WTC11 (cell line): Measurements from ENCODE around the gene ZNF532. TPM values are rescaled to one million over a fixed set of nuclear protein-coding genes. Genes with fewer than 3 reads are reported as not detected.

Experiments
- ATAC-seq: fragments of 200-7000 bp; cut with Tn5 transposase; 2 replicates; pipeline ENCODE4 v1.10.0; 2021; ENCODE audit warnings: mild to moderate bottlenecking, moderate library complexity
- CTCF ChIA-PET: fragments of 300-600 bp; sonication (Branson Sonifier 250); formaldehyde crosslinking; loops from one replicate; lab custom pipeline; 2021; ENCODE audit warnings: antibody characterized with exemption; lab: Charles Lee
- POLR2A ChIA-PET: fragments of 350-600 bp; sonication (Branson Sonifier 250); formaldehyde crosslinking; loops from one replicate; lab custom pipeline; 2021; ENCODE audit warnings: antibody characterized with exemption; lab: Charles Lee
- DNase-seq: peaks from one replicate; pipeline ENCODE4 v3.0.0; 2021; ENCODE audit warnings: low spot score
- H3K27ac Mint-ChIP-seq: 2 replicates; pipeline ENCODE4 v1.8.0; 2021; ENCODE audit warnings: mixed read lengths
- H3K27me3 Mint-ChIP-seq: 2 replicates; pipeline ENCODE4 v1.8.0; 2021; ENCODE audit warnings: low read depth, mild to moderate bottlenecking, moderate library complexity, mixed read lengths
- H3K36me3 Mint-ChIP-seq: 2 replicates; pipeline ENCODE4 v1.8.0; 2021; ENCODE audit warnings: mixed read lengths
- H3K4me1 Mint-ChIP-seq: 2 replicates; pipeline ENCODE4 v1.8.0; 2022; ENCODE audit warnings: mixed read lengths
- H3K4me3 Mint-ChIP-seq: 2 replicates; pipeline ENCODE4 v1.8.0; 2021; ENCODE audit warnings: mild to moderate bottlenecking, moderate library complexity, mixed read lengths
- H3K9me3 Mint-ChIP-seq: 2 replicates; pipeline ENCODE4 v1.8.0; 2021; ENCODE audit warnings: mixed read lengths
- KAT7 ChIP-seq: sonication (generic); formaldehyde crosslinking; IDR thresholded peaks from 2 replicates; pipeline ENCODE4 v1.8.1; 2023; ENCODE audit warnings: missing genetic modification reagents, mild to moderate bottlenecking, borderline replicate concordance
- NFATC4 ChIP-seq: fragments of 250-450 bp; sonication (Bioruptor Pico); IDR thresholded peaks from 2 replicates; pipeline ENCODE4 v1.9.0; 2021; ENCODE audit warnings: mild to moderate bottlenecking
- NR1H2 ChIP-seq: sonication (generic); formaldehyde crosslinking; IDR thresholded peaks from 2 replicates; pipeline ENCODE4 v1.9.0; 2021; ENCODE audit warnings: mild to moderate bottlenecking, moderate library complexity, missing genetic modification reagents
- NR2C2 ChIP-seq: sonication (generic); formaldehyde crosslinking; IDR thresholded peaks from 2 replicates; pipeline ENCODE4 v1.8.0; 2022; ENCODE audit warnings: mild to moderate bottlenecking, missing genetic modification reagents
- PRRX2 ChIP-seq: fragments of 250-450 bp; sonication (Bioruptor Pico); IDR thresholded peaks from 2 replicates; pipeline ENCODE4 v1.8.0; 2021; ENCODE audit warnings: mild to moderate bottlenecking
- SOX15 ChIP-seq: fragments of 250-450 bp; sonication (Bioruptor Pico); IDR thresholded peaks from 2 replicates; pipeline ENCODE4 v1.9.0; 2021; ENCODE audit warnings: mild to moderate bottlenecking
- STAT6 ChIP-seq: sonication (generic); formaldehyde crosslinking; conservative IDR thresholded peaks from 2 replicates; pipeline ENCODE4 v1.8.1; 2023; ENCODE audit warnings: mild to moderate bottlenecking, low read depth, missing genetic modification reagents, moderate library complexity
- TCF7 ChIP-seq: sonication (generic); formaldehyde crosslinking; IDR thresholded peaks from 2 replicates; pipeline ENCODE4 v1.8.0; 2022; ENCODE audit warnings: mild to moderate bottlenecking, low read depth, missing genetic modification reagents, moderate library complexity
- ZNF263 ChIP-seq: sonication (generic); formaldehyde crosslinking; IDR thresholded peaks from 2 replicates; pipeline ENCODE4 v1.8.1; 2022; ENCODE audit warnings: low read depth, mild to moderate bottlenecking, moderate library complexity, missing genetic modification reagents
- ZNF281 ChIP-seq: sonication (generic); formaldehyde crosslinking; IDR thresholded peaks from 2 replicates; pipeline ENCODE4 v1.8.0; 2023; ENCODE audit warnings: mild to moderate bottlenecking, missing genetic modification reagents
- ZNF512 ChIP-seq: sonication (generic); formaldehyde crosslinking; IDR thresholded peaks from 2 replicates; pipeline ENCODE4 v1.8.1; 2022; ENCODE audit warnings: missing genetic modification reagents, borderline replicate concordance
- total RNA-seq: library from RNA; stranded (reverse); gene quantifications from 3 replicates; pipeline ENCODE4 v1.2.3, GENCODE V29; 2021
- TF ChIP-seq, protein P1 (sequence below): sonication (generic); formaldehyde crosslinking; IDR thresholded peaks from 2 replicates; pipeline ENCODE4 v1.8.1; 2023; ENCODE audit warnings: mild to moderate bottlenecking, moderate library complexity, missing genetic modification reagents
- TF ChIP-seq, protein P2 (sequence below): fragments of 250-450 bp; sonication (Bioruptor Pico); IDR thresholded peaks from 2 replicates; pipeline ENCODE4 v1.8.0; 2021; ENCODE audit warnings: mild to moderate bottlenecking
- TF ChIP-seq, protein P3 (sequence below): fragments of 250-450 bp; sonication (Bioruptor Pico); IDR thresholded peaks from 2 replicates; pipeline ENCODE4 v2.1.2; 2022; ENCODE audit warnings: mild to moderate bottlenecking, moderate library complexity
- TF ChIP-seq, protein P4 (sequence below): sonication (generic); formaldehyde crosslinking; IDR thresholded peaks from 2 replicates; pipeline ENCODE4 v1.8.0; 2022; ENCODE audit warnings: mild to moderate bottlenecking, missing genetic modification reagents
- TF ChIP-seq, protein P5 (sequence below): sonication (generic); formaldehyde crosslinking; IDR thresholded peaks from 2 replicates; pipeline ENCODE4 v1.8.0; 2022; ENCODE audit warnings: missing genetic modification reagents

ZNF532 gene
- total RNA-seq, 1 experiment from 2014 or later: 171 TPM

GRCh38 chr18:59001721-59002120, 137.0 kb downstream of the ZNF532 start (continued):
- no peak for TF ChIP-seq PRRX2 (CRISPR knock-in tag)

GRCh38 chr18:59002974-59003594, 138.4 kb downstream of the ZNF532 start:
- ATAC-seq (no peak), DNase-seq (no peak)

More at GRCh38 chr18:59002974-59003594, 138.4 kb downstream of the ZNF532 start:
- H3K36me3 Mint-ChIP-seq: peaks cover 3% of the 10 kb centered on the region; the same call in 1 of the 2 replicates
- TF ChIP-seq KAT7 (no peak), SOX15 (no peak), TCF7 (CRISPR knock-in tag) (no peak), NR2C2 (no peak), NFATC4 (CRISPR knock-in tag) (no peak), ZNF281 (CRISPR knock-in tag) (no peak), ZNF512 (no peak), NR1H2 (CRISPR knock-in tag) (no peak), STAT6 (CRISPR knock-in tag) (no peak), ZNF263 (CRISPR knock-in tag) (no peak)
- TF ChIP-seq, protein P1, sequence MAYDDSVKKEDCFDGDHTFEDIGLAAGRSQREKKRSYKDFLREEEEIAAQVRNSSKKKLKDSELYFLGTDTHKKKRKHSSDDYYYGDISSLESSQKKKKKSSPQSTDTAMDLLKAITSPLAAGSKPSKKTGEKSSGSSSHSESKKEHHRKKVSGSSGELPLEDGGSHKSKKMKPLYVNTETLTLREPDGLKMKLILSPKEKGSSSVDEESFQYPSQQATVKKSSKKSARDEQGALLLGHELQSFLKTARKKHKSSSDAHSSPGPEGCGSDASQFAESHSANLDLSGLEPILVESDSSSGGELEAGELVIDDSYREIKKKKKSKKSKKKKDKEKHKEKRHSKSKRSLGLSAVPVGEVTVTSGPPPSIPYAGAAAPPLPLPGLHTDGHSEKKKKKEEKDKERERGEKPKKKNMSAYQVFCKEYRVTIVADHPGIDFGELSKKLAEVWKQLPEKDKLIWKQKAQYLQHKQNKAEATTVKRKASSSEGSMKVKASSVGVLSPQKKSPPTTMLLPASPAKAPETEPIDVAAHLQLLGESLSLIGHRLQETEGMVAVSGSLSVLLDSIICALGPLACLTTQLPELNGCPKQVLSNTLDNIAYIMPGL: no peak
- TF ChIP-seq, protein P2, sequence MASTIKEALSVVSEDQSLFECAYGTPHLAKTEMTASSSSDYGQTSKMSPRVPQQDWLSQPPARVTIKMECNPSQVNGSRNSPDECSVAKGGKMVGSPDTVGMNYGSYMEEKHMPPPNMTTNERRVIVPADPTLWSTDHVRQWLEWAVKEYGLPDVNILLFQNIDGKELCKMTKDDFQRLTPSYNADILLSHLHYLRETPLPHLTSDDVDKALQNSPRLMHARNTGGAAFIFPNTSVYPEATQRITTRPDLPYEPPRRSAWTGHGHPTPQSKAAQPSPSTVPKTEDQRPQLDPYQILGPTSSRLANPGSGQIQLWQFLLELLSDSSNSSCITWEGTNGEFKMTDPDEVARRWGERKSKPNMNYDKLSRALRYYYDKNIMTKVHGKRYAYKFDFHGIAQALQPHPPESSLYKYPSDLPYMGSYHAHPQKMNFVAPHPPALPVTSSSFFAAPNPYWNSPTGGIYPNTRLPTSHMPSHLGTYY (CRISPR knock-in tag): no peak
- TF ChIP-seq, protein P3, sequence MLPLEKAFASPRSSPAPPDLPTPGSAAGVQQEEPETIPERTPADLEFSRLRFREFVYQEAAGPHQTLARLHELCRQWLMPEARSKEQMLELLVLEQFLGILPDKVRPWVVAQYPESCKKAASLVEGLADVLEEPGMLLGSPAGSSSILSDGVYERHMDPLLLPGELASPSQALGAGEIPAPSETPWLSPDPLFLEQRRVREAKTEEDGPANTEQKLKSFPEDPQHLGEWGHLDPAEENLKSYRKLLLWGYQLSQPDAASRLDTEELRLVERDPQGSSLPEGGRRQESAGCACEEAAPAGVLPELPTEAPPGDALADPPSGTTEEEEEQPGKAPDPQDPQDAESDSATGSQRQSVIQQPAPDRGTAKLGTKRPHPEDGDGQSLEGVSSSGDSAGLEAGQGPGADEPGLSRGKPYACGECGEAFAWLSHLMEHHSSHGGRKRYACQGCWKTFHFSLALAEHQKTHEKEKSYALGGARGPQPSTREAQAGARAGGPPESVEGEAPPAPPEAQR (CRISPR knock-in tag): no peak
- TF ChIP-seq, protein P4, sequence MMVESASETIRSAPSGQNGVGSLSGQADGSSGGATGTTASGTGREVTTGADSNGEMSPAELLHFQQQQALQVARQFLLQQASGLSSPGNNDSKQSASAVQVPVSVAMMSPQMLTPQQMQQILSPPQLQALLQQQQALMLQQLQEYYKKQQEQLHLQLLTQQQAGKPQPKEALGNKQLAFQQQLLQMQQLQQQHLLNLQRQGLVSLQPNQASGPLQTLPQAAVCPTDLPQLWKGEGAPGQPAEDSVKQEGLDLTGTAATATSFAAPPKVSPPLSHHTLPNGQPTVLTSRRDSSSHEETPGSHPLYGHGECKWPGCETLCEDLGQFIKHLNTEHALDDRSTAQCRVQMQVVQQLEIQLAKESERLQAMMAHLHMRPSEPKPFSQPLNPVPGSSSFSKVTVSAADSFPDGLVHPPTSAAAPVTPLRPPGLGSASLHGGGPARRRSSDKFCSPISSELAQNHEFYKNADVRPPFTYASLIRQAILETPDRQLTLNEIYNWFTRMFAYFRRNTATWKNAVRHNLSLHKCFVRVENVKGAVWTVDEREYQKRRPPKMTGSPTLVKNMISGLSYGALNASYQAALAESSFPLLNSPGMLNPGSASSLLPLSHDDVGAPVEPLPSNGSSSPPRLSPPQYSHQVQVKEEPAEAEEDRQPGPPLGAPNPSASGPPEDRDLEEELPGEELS (CRISPR knock-in tag): no peak
- TF ChIP-seq, protein P5, sequence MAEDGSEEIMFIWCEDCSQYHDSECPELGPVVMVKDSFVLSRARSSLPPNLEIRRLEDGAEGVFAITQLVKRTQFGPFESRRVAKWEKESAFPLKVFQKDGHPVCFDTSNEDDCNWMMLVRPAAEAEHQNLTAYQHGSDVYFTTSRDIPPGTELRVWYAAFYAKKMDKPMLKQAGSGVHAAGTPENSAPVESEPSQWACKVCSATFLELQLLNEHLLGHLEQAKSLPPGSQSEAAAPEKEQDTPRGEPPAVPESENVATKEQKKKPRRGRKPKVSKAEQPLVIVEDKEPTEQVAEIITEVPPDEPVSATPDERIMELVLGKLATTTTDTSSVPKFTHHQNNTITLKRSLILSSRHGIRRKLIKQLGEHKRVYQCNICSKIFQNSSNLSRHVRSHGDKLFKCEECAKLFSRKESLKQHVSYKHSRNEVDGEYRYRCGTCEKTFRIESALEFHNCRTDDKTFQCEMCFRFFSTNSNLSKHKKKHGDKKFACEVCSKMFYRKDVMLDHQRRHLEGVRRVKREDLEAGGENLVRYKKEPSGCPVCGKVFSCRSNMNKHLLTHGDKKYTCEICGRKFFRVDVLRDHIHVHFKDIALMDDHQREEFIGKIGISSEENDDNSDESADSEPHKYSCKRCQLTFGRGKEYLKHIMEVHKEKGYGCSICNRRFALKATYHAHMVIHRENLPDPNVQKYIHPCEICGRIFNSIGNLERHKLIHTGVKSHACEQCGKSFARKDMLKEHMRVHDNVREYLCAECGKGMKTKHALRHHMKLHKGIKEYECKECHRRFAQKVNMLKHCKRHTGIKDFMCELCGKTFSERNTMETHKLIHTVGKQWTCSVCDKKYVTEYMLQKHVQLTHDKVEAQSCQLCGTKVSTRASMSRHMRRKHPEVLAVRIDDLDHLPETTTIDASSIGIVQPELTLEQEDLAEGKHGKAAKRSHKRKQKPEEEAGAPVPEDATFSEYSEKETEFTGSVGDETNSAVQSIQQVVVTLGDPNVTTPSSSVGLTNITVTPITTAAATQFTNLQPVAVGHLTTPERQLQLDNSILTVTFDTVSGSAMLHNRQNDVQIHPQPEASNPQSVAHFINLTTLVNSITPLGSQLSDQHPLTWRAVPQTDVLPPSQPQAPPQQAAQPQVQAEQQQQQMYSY (CRISPR knock-in tag): no peak
- TF ChIP-seq, all 79 proteins: peak for 0
- H3K4me3 Mint-ChIP-seq: no peak overlapping the region
- ChIA-PET POLR2A (no interaction called here), CTCF (no interaction called here)
- H3K9me3 Mint-ChIP-seq: peaks cover 10% of the 10 kb centered on the region
- H3K27me3 Mint-ChIP-seq: no peaks in the 10 kb centered on the region; the same call in 1 of the 2 replicates
- H3K27ac Mint-ChIP-seq: no peak overlapping the region
- peaks cover 41% of the 10 kb centered on the region for H3K4me1 Mint-ChIP-seq
